ENCODE measurements around the gene USP9Y. TPM values are rescaled to one million over a fixed set of nuclear protein-coding genes. Genes with fewer than 3 reads are reported as not detected.
"Not testable (repeated sequence)": the region's sequence is repeated elsewhere in the genome, so short reads cannot be mapped to it uniquely, and the experiment has no call there.

The USP9Y gene, protein sequence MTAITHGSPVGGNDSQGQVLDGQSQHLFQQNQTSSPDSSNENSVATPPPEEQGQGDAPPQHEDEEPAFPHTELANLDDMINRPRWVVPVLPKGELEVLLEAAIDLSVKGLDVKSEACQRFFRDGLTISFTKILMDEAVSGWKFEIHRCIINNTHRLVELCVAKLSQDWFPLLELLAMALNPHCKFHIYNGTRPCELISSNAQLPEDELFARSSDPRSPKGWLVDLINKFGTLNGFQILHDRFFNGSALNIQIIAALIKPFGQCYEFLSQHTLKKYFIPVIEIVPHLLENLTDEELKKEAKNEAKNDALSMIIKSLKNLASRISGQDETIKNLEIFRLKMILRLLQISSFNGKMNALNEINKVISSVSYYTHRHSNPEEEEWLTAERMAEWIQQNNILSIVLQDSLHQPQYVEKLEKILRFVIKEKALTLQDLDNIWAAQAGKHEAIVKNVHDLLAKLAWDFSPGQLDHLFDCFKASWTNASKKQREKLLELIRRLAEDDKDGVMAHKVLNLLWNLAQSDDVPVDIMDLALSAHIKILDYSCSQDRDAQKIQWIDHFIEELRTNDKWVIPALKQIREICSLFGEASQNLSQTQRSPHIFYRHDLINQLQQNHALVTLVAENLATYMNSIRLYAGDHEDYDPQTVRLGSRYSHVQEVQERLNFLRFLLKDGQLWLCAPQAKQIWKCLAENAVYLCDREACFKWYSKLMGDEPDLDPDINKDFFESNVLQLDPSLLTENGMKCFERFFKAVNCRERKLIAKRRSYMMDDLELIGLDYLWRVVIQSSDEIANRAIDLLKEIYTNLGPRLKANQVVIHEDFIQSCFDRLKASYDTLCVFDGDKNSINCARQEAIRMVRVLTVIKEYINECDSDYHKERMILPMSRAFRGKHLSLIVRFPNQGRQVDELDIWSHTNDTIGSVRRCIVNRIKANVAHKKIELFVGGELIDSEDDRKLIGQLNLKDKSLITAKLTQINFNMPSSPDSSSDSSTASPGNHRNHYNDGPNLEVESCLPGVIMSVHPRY (N-terminal part only)
- 0.12 TPM for total RNA-seq

DNA sequence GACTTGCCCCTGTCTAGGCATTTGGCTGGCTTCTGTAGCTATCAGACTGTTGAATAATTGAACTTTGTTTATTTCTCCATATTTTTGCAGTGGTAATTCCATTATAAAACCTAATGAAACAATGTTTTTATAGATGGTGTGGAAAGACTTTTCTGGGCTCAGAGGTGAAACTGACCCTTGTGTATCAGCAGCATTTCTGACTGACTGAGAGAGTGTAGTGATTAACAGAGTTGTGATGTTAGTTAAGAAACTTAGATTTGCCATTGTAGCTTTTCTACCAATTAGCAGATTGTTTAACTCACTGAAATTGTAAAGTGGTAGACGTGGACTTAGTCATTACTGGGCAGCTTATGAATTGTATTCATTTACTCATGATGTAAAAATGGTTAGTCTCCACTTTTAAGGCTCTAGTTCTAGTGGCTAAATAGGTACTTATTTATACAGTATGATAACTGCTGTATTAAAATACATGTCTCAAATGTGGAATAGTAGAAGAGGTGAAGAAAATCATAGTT is at the start of gene USP9Y:
USP9Y (plus strand) TSS at position 51 of the 515 bp plus-strand sequence. CDS start 8,217 bp downstream, outside the sequence.
- DNase-seq (ENCODE audit: low spot score) = no peak

DNA sequence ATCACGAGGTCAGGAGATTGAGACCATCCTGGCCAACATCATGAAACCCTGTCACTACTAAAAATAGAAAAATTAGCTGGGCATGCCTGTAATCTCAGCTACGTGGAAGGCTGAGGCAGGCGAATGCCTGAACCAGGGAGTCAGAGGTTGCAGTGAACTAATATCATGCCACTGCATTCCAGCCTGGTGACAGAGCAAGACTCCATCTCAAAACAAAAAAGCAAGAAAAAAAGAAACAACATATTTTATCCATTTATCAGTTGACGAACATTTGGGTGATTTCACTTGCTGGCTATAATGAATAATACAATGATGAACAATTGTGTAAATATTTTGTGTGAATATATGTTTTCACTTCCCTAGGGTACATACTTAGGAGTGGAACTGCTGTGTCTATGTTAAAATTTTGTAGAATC is 49.4 kb upstream of the USP9Y start:
- no peak for DNase-seq (ENCODE audit: low spot score)

DNA sequence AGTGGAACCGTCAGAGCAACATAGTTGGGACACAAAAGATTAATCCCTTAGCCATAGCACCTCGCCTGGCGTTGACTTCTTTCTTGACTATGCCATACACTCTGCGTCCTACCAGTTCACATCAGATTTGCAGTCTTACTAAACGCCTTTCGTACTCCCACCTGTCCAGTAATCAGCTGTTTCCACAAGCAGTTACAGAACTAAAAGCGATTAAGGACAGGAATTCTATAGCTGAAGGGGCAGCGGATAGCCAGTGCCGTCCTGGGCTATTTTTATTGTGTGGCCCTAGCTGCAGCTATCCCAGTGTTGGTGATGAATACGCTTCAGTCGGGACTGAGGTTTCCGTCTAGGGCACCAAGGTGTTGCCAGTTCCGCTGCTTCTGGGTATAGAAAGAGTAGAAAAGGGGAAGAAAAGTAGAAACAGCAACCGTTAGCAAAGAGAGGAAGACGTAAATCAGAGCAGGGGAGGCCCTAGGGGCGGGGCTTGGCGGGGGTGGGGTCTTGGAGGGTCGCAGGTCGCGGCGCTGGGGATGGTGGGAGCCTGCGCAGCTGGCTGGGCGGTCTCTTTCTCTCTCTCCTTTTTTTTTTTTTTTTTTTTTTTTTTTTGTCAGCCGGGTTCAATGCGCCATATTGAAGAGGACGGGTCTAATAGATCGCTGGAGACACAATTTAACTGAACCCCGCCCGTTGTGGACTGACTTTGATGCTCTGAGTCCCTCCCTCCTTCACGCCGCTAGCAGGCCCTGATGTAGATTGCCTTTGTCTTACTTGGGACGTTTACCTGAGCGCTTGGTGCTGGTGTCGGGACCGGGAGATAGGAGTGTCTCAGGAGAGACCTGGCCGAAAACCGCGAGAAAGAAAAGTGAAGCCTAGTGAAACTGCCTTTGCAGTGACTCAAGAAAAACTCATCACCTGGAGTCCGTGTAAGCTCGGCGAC is 39.0 kb upstream of the USP9Y start:
- no peak for DNase-seq (ENCODE audit: low spot score)

DNA sequence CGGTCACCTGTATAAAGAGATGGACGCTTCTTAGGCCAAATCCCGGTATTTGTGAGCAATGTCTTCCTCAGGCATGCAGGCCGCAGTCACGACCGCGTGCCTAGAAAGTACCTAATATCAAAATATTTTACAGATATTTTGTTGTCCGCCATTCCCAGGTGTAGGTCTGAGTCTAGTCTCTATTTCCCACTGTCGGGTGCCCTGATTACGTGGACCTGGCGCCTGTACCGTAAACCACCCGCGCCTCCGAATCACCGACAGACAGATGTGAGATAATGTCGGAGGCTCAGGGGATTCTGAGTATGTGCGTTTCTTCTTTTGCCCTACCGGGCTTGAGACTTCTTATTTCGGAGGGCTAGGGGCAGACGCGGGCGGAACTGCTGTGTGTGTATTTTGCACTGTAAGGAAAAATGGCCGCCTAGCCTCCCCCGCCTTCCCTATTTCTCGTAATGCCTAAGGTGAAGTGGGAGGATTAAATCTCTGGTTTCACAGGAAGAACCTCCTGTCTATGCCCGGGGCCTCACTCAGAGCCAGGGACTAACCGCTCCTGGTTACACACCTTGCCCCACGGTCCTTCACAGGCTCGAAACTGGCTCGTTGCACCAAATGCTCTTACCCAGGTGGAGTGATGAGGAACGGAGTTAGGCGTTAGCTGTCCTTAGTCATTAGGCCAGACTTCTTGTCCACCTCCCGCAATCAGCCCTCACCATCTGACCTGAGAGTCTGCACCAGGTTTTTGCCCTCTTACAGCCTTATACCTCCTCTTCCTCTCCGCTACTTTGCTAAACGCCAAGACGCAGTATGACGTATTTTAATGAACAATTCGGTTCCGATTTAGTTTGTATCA is 38.1 kb upstream of the USP9Y start:
- DNase-seq (ENCODE audit: low spot score) = no peak

DNA sequence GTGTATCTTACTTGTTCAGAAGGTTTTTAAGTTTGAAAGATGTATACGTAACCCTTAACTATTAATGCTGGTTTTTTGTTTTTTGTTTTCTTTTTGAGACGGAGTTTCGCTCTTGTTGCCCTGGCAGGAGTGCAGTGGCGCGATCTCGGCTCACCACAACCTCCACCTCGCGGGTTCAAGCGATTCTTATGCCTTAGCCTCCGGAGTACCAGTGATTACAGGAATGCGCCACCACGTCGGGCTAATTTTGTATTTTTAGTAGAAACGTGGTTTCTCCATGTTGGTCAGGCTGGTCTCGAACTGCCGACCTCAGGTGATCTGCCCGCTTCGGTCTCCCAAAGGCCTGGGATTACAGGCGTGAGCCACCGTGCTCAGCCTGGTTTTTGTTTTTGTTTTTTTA is 37.2 kb upstream of the USP9Y start:
- not testable (repeated sequence) for DNase-seq (ENCODE audit: low spot score)

DNA sequence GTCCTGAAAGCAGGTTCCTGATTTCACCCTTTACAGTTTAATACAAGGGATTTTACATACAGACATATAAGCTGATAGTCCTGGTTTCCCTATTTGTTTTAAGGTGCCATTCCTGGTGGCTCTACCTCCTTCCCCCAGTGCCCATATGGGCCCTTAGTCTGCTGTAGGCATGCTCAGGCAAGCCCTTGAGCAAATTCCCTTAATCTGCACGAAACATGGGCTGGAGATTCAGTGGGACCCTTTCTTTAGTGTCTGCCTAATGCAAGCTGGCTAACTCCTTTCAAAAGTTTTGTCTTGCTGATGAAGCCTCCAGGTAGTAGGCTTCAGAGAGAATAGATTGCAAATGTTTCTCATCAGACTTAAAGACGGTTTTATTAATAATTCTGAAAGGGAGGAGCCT is 22.9 kb upstream of the USP9Y start:
- no peak for DNase-seq (ENCODE audit: low spot score)

DNA sequence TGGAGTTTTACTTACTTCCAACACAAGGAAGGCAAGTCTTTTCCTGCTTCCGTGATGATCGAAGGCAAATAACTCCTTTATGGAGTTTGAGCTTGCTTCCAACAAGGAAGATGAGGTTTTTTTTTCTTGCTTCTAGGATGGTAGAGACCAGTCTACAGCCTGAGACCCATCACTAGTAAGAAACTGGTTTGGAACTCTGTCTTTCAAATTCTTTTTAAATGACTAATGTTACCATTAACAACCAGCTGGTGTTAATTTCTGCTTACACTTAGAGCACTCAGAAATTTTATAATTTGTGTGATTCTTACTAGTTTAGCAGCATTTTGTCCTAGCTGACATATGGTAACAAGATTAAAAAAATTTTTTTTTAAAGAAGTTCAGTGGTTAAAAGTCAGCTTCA is 19.5 kb upstream of the USP9Y start:
- no peak for DNase-seq (ENCODE audit: low spot score)

DNA sequence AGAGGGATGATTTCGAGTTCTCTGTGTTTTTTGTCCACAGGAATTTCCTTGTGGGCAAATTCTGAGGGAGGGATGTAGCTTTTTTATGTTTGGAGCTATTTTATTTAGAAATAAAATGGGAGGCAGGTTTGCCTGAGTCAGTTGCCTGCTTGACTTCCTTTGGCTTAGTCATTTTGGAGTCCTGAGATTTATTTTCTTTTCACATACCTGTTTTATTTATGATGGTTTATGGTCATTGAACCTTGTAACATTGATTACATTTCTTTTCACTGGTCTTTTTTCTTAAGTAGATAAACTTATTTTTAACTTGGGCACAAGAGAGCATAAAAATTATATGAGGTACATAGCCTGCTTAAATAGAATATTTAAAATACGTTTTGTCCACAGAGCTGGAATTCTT is 12.7 kb upstream of the USP9Y start:
- DNase-seq (ENCODE audit: low spot score) = no peak

DNA sequence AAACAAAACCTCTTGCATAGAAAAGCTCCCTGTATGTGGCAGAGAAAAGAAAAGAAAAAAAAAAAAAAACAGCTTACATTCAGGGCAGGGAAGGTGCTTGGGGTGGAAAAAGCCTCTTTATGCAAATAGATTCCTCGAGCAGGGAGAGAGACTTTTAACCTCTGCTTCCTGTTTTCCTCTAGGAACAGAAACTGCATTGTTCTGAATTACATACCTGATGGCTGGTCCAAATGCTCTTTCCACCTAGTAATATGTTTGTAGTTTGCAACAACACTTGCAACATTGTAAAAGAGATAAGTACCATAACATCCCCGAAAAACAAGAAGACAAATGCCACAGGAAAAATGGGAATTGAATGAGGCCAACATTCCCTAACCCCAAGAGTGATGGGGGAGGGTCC is 944 bp upstream of the USP9Y start:
- no peak for DNase-seq (ENCODE audit: low spot score)

DNA sequence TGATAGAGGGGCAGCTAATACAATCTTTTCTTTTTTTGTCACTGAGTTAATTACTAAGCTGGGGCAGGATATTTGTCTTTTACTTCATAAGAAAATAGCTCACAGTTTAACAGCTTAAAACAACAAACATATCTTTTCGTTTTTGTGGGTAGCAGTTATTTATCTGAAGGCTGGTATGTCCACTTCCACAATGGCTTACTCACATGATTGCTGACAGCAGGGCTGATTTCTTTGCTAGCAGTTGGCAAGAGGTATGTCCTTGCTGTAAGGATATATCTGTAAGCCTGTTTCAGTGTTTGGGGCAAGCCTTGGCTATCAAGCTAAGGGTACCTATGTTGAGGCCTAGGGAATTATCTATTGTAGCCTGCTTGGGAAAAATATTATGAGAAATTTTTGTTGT is 1.1 kb downstream of the USP9Y start:
- DNase-seq (ENCODE audit: low spot score) = no peak

DNA sequence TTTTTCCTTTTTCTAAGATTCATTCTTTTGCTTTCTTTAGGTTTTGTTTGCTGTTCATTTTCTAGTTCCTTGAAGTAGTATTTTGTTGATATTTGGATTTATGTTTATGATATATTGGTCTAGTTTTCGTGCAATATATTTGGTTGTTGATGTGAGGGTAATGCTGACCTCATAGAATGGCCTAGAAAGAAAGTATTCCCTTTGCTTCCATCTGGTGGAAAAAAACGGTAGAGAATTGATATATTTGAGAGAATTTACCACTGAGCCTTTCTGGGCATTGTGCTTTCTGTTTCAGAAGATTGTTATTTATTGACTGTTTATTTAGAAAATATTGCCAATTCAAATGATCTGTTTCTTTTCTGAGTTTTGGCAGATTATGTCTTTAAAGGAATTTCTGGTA is 9.4 kb downstream of the USP9Y start:
- no peak for DNase-seq (ENCODE audit: low spot score)

DNA sequence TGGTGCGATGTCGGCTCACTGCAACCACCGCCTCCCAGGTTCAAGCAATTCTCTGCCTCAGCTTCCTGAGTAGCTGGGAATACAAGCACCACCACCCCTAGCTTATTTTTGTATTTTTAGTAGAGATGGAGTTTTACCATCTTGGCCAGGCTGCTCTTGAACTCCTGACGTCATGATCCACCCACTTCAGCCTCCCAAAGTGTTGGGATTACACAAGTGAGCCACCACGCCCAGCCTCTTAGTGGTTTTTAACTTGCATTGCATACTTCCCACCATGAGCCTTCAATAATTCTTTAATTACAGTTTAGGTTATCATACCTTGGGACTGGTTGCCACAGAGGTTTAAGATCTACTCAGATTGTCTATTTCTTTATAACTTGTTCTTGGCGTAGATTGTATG is 14.3 kb downstream of the USP9Y start:
- no peak for DNase-seq (ENCODE audit: low spot score)

DNA sequence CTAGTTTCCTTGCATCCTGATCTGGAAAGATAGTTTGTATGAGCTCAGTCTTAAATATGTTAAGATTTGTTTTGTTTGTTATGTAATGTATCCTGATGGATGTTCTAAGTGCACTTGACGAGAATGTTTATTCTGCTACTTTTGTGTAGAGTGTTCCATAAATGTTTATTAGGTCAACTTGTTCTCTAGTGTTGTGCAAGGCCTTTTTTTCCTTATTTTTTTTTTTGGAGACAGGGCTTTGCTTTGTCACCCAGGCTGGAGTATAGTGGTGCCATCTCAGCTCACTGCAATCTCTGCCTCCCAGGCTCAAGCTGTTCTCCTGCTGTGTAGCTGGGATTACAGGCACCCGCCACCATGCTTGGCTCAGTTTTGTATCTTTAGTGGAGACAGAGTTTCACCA is 28.7 kb downstream of the USP9Y start:
- no peak for DNase-seq (ENCODE audit: low spot score)

DNA sequence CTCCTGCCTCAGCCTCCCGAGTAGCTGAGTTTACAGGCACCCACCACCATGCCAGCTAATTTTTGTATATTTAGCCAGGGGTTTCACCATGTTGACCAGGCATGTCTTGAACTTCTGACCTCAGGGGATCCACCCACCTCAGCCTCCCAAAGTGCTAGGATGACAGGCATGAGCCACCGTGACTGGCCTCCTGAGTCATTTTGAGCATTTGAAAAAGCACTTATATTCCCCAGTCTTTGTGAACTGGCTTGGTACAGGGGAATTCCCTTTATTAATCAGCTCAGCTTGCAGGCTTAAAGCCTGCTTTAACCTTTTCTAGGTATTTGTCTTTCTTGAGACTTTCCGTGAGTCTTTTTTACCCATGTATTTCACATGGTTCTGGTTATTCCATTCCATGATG is 32.6 kb downstream of the USP9Y start:
- DNase-seq (ENCODE audit: low spot score) = no peak

DNA sequence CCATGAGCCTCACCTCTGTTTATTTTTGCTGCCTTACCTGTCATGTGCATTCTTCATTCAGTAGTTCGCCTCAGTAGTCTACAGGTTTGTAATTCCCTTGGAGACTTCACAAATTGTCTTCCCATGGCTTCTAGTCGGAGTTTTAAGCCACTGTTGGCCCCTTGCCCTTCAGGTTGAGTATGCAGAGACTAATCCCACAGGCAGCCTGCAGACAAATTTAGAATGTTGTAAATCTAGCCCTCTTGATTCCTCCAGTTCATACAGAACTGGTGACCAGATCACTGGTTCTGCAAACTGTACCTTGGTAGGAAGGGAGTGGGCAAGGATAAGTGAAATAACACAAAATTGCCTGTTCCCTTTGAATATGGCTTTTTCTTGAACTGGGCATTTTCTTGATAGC is 33.0 kb downstream of the USP9Y start:
- DNase-seq (ENCODE audit: low spot score) = no peak

DNA sequence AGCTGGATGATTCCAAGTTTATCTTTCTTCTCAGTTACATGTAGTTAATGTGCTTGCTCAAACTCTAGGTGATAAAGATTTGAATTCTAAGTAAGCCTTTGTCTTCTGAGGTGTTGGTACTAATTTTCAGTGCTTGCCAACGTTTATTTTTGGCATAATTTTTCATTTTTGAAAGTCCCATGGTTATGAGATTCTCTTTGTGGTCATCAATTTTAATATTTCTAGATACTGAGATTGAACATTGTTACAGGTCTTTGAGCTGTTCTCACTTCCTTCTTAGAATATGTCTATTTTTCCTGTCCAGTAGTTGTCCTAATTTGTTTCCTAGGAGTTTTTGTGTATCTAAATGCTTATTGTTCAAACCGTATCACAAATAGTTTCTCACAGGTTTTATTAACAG is 40.4 kb downstream of the USP9Y start:
- DNase-seq (ENCODE audit: low spot score) = no peak

DNA sequence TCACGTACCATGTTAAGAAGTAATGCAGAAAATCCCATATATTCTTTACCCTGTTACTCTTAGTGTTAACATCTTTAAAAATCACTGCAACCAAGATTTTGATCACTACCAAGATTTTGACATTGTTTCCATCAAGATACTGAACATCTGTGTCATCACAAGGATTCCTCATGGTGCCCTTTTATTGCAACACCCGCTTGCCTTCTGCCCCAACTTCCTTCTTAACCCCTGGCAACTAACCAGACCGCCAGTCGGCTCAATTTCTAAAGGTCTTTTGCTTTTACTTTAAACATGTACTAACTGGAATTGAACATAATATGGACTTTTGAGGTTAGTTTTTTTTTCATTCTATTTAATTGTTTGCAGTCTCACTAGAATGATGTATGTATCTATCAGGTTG is 41.7 kb downstream of the USP9Y start:
- no peak for DNase-seq (ENCODE audit: low spot score)

DNA sequence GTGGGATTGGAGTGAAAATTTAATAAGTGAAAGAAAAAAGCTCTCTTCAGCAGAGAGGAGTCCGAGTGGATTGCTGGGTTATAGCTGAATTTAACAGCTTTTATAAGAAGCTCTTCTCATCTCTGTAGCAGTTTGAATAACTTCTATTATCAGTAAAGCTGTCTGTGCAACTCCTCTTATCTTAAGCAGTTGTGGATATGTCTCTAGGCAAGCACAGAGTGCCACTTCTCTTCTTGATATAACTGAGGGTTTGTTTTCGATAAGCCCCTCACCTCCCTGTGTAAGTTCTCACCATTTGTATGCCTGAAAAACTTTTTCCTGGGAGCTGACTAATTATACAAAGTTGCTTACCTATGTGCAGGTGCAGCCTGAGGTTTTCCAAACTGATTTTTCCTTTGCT is 43.1 kb downstream of the USP9Y start:
- DNase-seq (ENCODE audit: low spot score) = no peak

DNA sequence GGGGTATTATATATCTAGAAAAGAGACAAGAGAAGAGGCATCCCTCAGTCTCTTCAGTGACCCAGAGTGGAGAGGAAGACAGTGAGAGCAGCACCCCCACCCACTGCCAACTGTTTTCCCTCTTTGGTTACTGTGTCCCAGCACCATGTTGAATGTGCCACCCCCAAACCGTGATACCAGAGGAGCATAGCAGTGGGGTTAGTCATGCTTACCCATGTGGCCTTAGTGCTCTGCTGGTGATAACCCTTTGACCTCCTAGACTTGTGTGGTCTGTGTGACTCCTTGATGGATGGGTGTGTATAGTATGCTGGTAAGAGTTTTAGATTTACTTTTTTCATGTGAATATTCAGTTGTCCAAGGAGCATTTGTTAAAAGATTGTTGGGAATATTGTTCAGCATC is 48.3 kb downstream of the USP9Y start:
- DNase-seq (ENCODE audit: low spot score) = no peak

DNA sequence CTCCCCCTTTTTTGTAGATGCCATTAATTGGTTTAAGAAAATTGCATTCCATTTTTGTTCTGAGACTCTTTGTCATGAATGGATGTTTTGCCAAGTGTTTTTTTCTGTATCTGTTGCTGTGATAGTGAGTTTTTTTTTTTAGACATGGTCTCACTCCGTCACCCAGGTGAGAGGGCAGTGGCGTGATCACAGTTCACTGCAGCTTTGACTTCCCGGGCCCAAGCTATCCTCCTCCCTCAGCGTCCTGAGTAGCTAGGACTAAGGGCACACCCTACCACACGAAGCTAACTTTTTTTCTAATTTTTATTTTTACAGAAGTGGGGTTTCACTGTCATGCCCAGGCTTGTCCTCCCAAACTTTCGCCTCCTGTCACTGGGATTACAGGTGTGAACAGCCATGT is 51.8 kb downstream of the USP9Y start:
- DNase-seq (ENCODE audit: low spot score) = no peak

All from mucosa of gallbladder (tissue), 1 donor.